H9 (cell line): ENCODE data around the gene LPCAT2. TPM values are rescaled to one million over a fixed set of nuclear protein-coding genes. Genes with fewer than 3 reads are reported as not detected.

Source experiments
- DNase-seq: peaks from one replicate; pipeline ENCODE4 v3.0.0-alpha.2; 2017
- H2AFZ ChIP-seq: one replicate; pipeline ENCODE4 v1.6.1; 2013; ENCODE audit warnings: mild to moderate bottlenecking, low read length, control low read depth, moderate library complexity
- H2AK5ac ChIP-seq: 2 replicates; pipeline ENCODE4 v1.6.1; 2013; ENCODE audit warnings: low read length, control low read depth, mixed read lengths; ENCODE audit not compliant: insufficient read length
- H2BK120ac ChIP-seq: one replicate; pipeline ENCODE4 v1.6.1; 2013; ENCODE audit warnings: low read depth, mild to moderate bottlenecking, low read length, control low read depth, inconsistent platforms; ENCODE audit not compliant: poor library complexity, severe bottlenecking
- H2BK12ac ChIP-seq: 2 replicates; pipeline ENCODE4 v1.6.1; 2013; ENCODE audit warnings: low read length, control low read depth, mixed read lengths, low read depth; ENCODE audit not compliant: insufficient read length
- H2BK15ac ChIP-seq: 2 replicates; pipeline ENCODE4 v1.6.1; 2013; ENCODE audit warnings: low read depth, low read length, control low read depth
- H2BK20ac ChIP-seq: one replicate; pipeline ENCODE4 v1.6.1; 2013; ENCODE audit warnings: low read depth, mild to moderate bottlenecking, low read length, control low read depth, inconsistent platforms; ENCODE audit not compliant: poor library complexity, severe bottlenecking
- H2BK5ac ChIP-seq: 2 replicates; pipeline ENCODE4 v1.6.1; 2013; ENCODE audit warnings: low read length, control low read depth, mixed read lengths; ENCODE audit not compliant: insufficient read length
- H3K14ac ChIP-seq: 2 replicates; pipeline ENCODE4 v1.6.1; 2013; ENCODE audit warnings: low read length, control low read depth; ENCODE audit not compliant: insufficient read depth
- H3K18ac ChIP-seq: 2 replicates; pipeline ENCODE4 v1.6.1; 2013; ENCODE audit warnings: low read depth, mild to moderate bottlenecking, mixed read lengths, low read length, control low read depth; ENCODE audit not compliant: insufficient read length
- H3K23ac ChIP-seq: 2 replicates; pipeline ENCODE4 v1.6.1; 2013; ENCODE audit warnings: low read length, control low read depth, mixed read lengths, low read depth; ENCODE audit not compliant: insufficient read length
- H3K23me2 ChIP-seq: 2 replicates; pipeline ENCODE4 v1.6.1; 2013; ENCODE audit warnings: low read depth, mild to moderate bottlenecking, mixed read lengths, low read length, control low read depth; ENCODE audit not compliant: insufficient read length, poor library complexity, severe bottlenecking
- H3K27ac ChIP-seq: 2 replicates; pipeline ENCODE4 v1.5.1; 2013; ENCODE audit warnings: low read length, control low read depth, mixed read lengths, low read depth; ENCODE audit not compliant: insufficient read length
- H3K27me3 ChIP-seq: 2 replicates; pipeline ENCODE4 v1.6.1; 2013; ENCODE audit warnings: low read length, control low read depth, inconsistent platforms; ENCODE audit not compliant: insufficient read depth
- H3K4ac ChIP-seq: 2 replicates; pipeline ENCODE4 v1.6.1; 2013; ENCODE audit warnings: low read depth, mild to moderate bottlenecking, control low read depth, inconsistent platforms, low read length, moderate library complexity
- H3K4me1 ChIP-seq: 2 replicates; pipeline ENCODE4 v1.6.1; 2013; ENCODE audit warnings: low read length, control low read depth, inconsistent platforms; ENCODE audit not compliant: insufficient read depth
- H3K4me2 ChIP-seq: 2 replicates; pipeline ENCODE4 v1.6.1; 2013; ENCODE audit warnings: low read length, control low read depth, mixed read lengths; ENCODE audit not compliant: insufficient read length, insufficient read depth
- H3K56ac ChIP-seq: 2 replicates; pipeline ENCODE4 v1.6.1; 2013; ENCODE audit warnings: low read depth, mild to moderate bottlenecking, mixed read lengths, low read length, control low read depth; ENCODE audit not compliant: insufficient read length
- H3K79me1 ChIP-seq: 2 replicates; pipeline ENCODE4 v1.6.1; 2013; ENCODE audit warnings: low read depth, mild to moderate bottlenecking, moderate library complexity, low read length, control low read depth, inconsistent platforms; ENCODE audit not compliant: insufficient read depth, poor library complexity, severe bottlenecking
- H3K79me2 ChIP-seq: 2 replicates; pipeline ENCODE4 v1.6.1; 2013; ENCODE audit warnings: low read length, control low read depth, inconsistent platforms; ENCODE audit not compliant: insufficient read depth
- H3K9ac ChIP-seq: 2 replicates; pipeline ENCODE4 v1.6.1; 2013; ENCODE audit warnings: low read length, control low read depth, mixed read lengths; ENCODE audit not compliant: insufficient read length; ENCODE audit errors: extremely low read depth
- H3K9me3 ChIP-seq: one replicate; pipeline ENCODE4 v1.6.1; 2013; ENCODE audit warnings: low read depth, low read length, inconsistent platforms; ENCODE audit not compliant: control insufficient read depth
- H3T11ph ChIP-seq: one replicate; pipeline ENCODE4 v1.6.1; 2013; ENCODE audit warnings: mild to moderate bottlenecking, low read length, control low read depth, inconsistent platforms
- H4K20me1 ChIP-seq: one replicate; pipeline ENCODE4 v1.6.1; 2013; ENCODE audit not compliant: control insufficient read depth, insufficient read length, insufficient read depth
- H4K5ac ChIP-seq: 2 replicates; pipeline ENCODE4 v1.6.1; 2013; ENCODE audit warnings: low read depth, mild to moderate bottlenecking, mixed read lengths, low read length, control low read depth; ENCODE audit not compliant: insufficient read length
- H4K8ac ChIP-seq: replicated peaks from 2 replicates; pipeline ENCODE4 v1.6.1; 2013; ENCODE audit warnings: low read length, control low read depth, mixed read lengths, low read depth; ENCODE audit not compliant: insufficient read length
- H4K91ac ChIP-seq: 2 replicates; pipeline ENCODE4 v1.6.1; 2013; ENCODE audit warnings: low read depth, mild to moderate bottlenecking, moderate library complexity, mixed read lengths, low read length, control low read depth; ENCODE audit not compliant: insufficient read length
- H3K27ac Mint-ChIP-seq, 3 experiments: 2 replicates in 2 of 3; 3 replicates in 1 of 3; pipeline ENCODE4 v1.8.0; 2020 to 2021; ENCODE audit warnings: mixed read lengths in 3 of 3, mild to moderate bottlenecking in 1 of 3, moderate library complexity in 1 of 3
- H3K27me3 Mint-ChIP-seq: 2 replicates; pipeline ENCODE4 v1.8.0; 2021; ENCODE audit warnings: low read depth, mild to moderate bottlenecking, moderate library complexity, mixed read lengths
- H3K36me3 Mint-ChIP-seq, 3 experiments: 2 replicates in 2 of 3; 3 replicates in 1 of 3; pipeline ENCODE4 v1.8.0; 2020 to 2021; ENCODE audit warnings: low read depth in 3 of 3, mixed read lengths in 3 of 3; ENCODE audit not compliant: insufficient read depth in 1 of 3
- H3K4me1 Mint-ChIP-seq, 2 experiments: 2 replicates each; pipeline ENCODE4 v1.8.0; 2020; ENCODE audit warnings: mixed read lengths in 2 of 2
- H3K4me3 Mint-ChIP-seq, 2 experiments: 2 replicates in 1 of 2; 3 replicates in 1 of 2; pipeline ENCODE4 v1.8.0; 2020 to 2021; ENCODE audit warnings: mild to moderate bottlenecking in 2 of 2, mixed read lengths in 2 of 2, moderate library complexity in 1 of 2
- H3K9me3 Mint-ChIP-seq, 2 experiments: 2 replicates in 1 of 2; 3 replicates in 1 of 2; pipeline ENCODE4 v1.8.0; 2020; ENCODE audit warnings: mild to moderate bottlenecking in 2 of 2, mixed read lengths in 2 of 2, moderate library complexity in 1 of 2
- CTCF ChIP-seq: fragments of 200-600 bp; sonication (generic); conservative IDR thresholded peaks from 3 replicates; pipeline ENCODE4 v1.8.0; 2021; ENCODE audit warnings: antibody characterized with exemption, mild to moderate bottlenecking
- WGBS: extraction: QIAGEN DNeasy Blood & Tissue Kit; methylation state at CpG from one replicate; pipeline ENCODE4 v1.1.7; 2013; ENCODE audit warnings: missing lambda C conversion rate, low lambda C conversion rate, mixed read lengths; ENCODE audit not compliant: insufficient read length; ENCODE audit errors: extremely low coverage; 5-methylcytosine and 5-hydroxymethylcytosine counted together
- total RNA-seq: library from RNA; stranded (reverse); gene quantifications from 2 replicates; pipeline ENCODE4 v1.2.1, GENCODE V29; 2021

Gene LPCAT2
- total RNA-seq, 1 experiment from 2014 or later: 2.8 TPM

DNA sequence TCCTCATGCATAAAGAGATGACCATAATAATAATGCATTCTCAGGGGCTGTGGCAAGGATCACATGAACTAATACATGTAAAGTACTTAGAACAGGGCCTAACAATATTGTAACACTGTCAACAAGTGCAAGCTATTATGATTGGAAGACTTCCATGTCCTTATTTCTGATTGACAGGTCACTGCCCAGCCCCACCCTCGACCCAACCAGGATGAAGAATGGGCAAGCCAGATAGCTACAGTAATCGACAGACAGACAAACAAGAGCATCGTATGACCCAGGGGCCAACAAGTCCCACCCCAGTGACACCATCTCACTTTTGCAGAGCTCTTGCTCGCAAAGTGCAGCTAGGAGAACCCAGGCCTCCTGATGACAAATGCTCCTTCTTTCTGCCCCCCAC is 44.5 kb upstream of the LPCAT2 start:
- no peaks in the 10 kb centered on the region for H3K27me3 ChIP-seq
- H4K8ac ChIP-seq: no peak overlapping the region
- H2BK12ac ChIP-seq: no peak overlapping the region
- TF ChIP-seq CTCF: no peak
- no peak overlapping the region for H3K14ac ChIP-seq
- H3K56ac ChIP-seq: no peak overlapping the region
- H2BK15ac ChIP-seq: no peak overlapping the region
- no peak overlapping the region for H2AFZ ChIP-seq
- Mint-ChIP-seq H3K27me3 (peaks cover 35% of the 10 kb centered on the region), H3K4me1 (peaks cover 5 to 6% of the 10 kb centered on the region in 2 experiments; a peak in 2 of 4 replicates), H3K9me3 (no peaks in the 10 kb centered on the region; a peak in 1 of 5 replicates), H3K4me3 (no peak overlapping the region), H3K27ac (no peak overlapping the region), H3K36me3 (no peaks in the 10 kb centered on the region; a peak in 1 of 7 replicates)
- H4K91ac ChIP-seq: no peak overlapping the region
- H3K23me2 ChIP-seq: no peaks in the 10 kb centered on the region
- no peaks in the 10 kb centered on the region for H3K4me1 ChIP-seq
- H4K5ac ChIP-seq: no peak overlapping the region
- no peak overlapping the region for H2BK120ac ChIP-seq
- no peak overlapping the region for H2BK20ac ChIP-seq
- no peak overlapping the region for H3T11ph ChIP-seq
- WGBS: no CpG with 5 or more reads among the region's 4 CpGs
- no peaks in the 10 kb centered on the region for H4K20me1 ChIP-seq
- H3K79me1 ChIP-seq: no peaks in the 10 kb centered on the region
- no peak overlapping the region for H3K18ac ChIP-seq
- no peaks in the 10 kb centered on the region for H3K9me3 ChIP-seq
- H2AK5ac ChIP-seq: no peak overlapping the region
- DNase-seq: no peak
- H3K9ac ChIP-seq: no peak overlapping the region
- H3K4me2 ChIP-seq: no peak overlapping the region
- no peak overlapping the region for H3K23ac ChIP-seq
- no peak overlapping the region for H3K4ac ChIP-seq
- H2BK5ac ChIP-seq: no peak overlapping the region
- no peak overlapping the region for H3K27ac ChIP-seq
- H3K79me2 ChIP-seq: no peaks in the 10 kb centered on the region
